ENCODE results near the gene NELFA. TPM values are rescaled to one million over a fixed set of nuclear protein-coding genes. Genes with fewer than 3 reads are reported as not detected.
A peak's percentile ranks its signal among the peaks of the same experiment; 100 is the strongest.

The NELFA gene
- total and polyA plus RNA-seq, 8 donors: 13.6 to 30.9 (median 19.1) TPM

- DNase-seq (no peak), FAIRE-seq (no peak), ATAC-seq (no peak)
- Histone ChIP-seq H3K27me3 (no peaks in the 10 kb centered on the region), H3K36me3 (peaks cover 0 to 4% (median 0%) of the 10 kb centered on the region in 3 donors), H3K4me1 (peaks cover 15 to 22% (median 18%) of the 10 kb centered on the region in 3 donors), H3K9me3 (no peaks in the 10 kb centered on the region), H3K27ac (no peak overlapping the region), H3K4me3 (no peak overlapping the region)
- no peak for TF ChIP-seq CTCF (IDR thresholded peaks at IDR 0.05)
- 93 to 97% methylated on average over 8 of the region's 8 CpGs for WGBS, 2 donors
- intact Hi-C loops (cut with DNase I): no loop called here
Measured at GRCh38 chr4:1938027-1938426, 70.7 kb downstream of the NELFA start.

- no peak for TF ChIP-seq CTCF (IDR thresholded peaks at IDR 0.05)
- WGBS, 2 donors: 95 to 96% methylated on average over 3 of the region's 3 CpGs
Measured at GRCh38 chr4:1937550-1937949, 71.2 kb downstream of the NELFA start.

GRCh38 chr4:1933700-1934099, 75.1 kb downstream of the NELFA start:
- peaks cover 0 to 7% (median 6%) of the 10 kb centered on the region in 3 donors for H3K4me1 ChIP-seq
- no peak for TF ChIP-seq CTCF (IDR thresholded peaks at IDR 0.05)
- ATAC-seq (peak; percentile 84 to 94 (median 92)), FAIRE-seq (peak; percentile 20), DNase-seq (peak in 3 of 6 donors; percentile 29 to 46 (median 43))
- H3K4me3 ChIP-seq: no peak overlapping the region
- peak overlapping the region in 3 of 4 donors; percentile 7 to 44 (median 38) for H3K27ac ChIP-seq
- no peaks in the 10 kb centered on the region for H3K9me3 ChIP-seq
- no peaks in the 10 kb centered on the region for H3K27me3 ChIP-seq
- intact Hi-C loops (cut with DNase I): no loop called here
- 36 to 40% methylated on average over 3 of the region's 3 CpGs for WGBS, 2 donors
- H3K36me3 ChIP-seq: no peaks in the 10 kb centered on the region

More at GRCh38 chr4:1937550-1937949, 71.2 kb downstream of the NELFA start:
- Histone ChIP-seq H3K36me3 (no peaks in the 10 kb centered on the region), H3K9me3 (no peaks in the 10 kb centered on the region), H3K27me3 (no peaks in the 10 kb centered on the region), H3K4me1 (peaks cover 16 to 22% (median 21%) of the 10 kb centered on the region in 3 donors), H3K27ac (no peak overlapping the region), H3K4me3 (no peak overlapping the region)
- ATAC-seq: no peak
- no peak for DNase-seq
- FAIRE-seq: no peak
- intact Hi-C loops (cut with DNase I): no loop called here

GRCh38 chr4:1932736-1933135, 76.0 kb downstream of the NELFA start:
- H3K36me3 ChIP-seq: no peaks in the 10 kb centered on the region
- DNase-seq (peak in 1 of 6 donors; percentile 38), FAIRE-seq (no peak), ATAC-seq (peak in 3 of 4 donors; percentile 18 to 28 (median 20))
- TF ChIP-seq CTCF (IDR thresholded peaks at IDR 0.05): no peak
- H3K27ac ChIP-seq: peak overlapping the region in 1 of 4 donors; percentile 7
- WGBS, 2 donors: 86 to 88% methylated on average over 13 of the region's 13 CpGs
- no peak overlapping the region for H3K4me3 ChIP-seq
- H3K27me3 ChIP-seq: no peaks in the 10 kb centered on the region
- no peaks in the 10 kb centered on the region for H3K9me3 ChIP-seq
- intact Hi-C loops (cut with DNase I): no loop called here
- peaks cover 0 to 6% (median 6%) of the 10 kb centered on the region in 3 donors for H3K4me1 ChIP-seq

Small RNA genes lying within 50 kb of the gene (microRNA-seq; reads per million reads assigned to microRNA genes)
- 0.29 to 0.77 reads per million in 2 donors for gene MIR943

Other genes starting within 250 kb of the NELFA start
- gene FGFR3, start 215.7 kb downstream of the NELFA start, total RNA-seq: 10 to 100 TPM; 40.4 to 88.3 (median 53.5) TPM
- 100 to 1,000 TPM; 163 to 300 TPM for gene FGFR3, start 215.7 kb downstream of the NELFA start, polyA plus RNA-seq
- gene LETM1, start 152.8 kb downstream of the NELFA start, total RNA-seq: 10 to 100 TPM; 13.0 to 22.6 (median 19.3) TPM
- gene LETM1, start 152.8 kb downstream of the NELFA start, polyA plus RNA-seq: 10 to 100 TPM; 13.7 to 28.0 TPM
- 10 to 100 TPM; 20.0 to 36.6 (median 23.8) TPM for gene NSD2, start 137.6 kb downstream of the NELFA start, total RNA-seq
- gene NSD2, start 137.6 kb downstream of the NELFA start, polyA plus RNA-seq: 10 to 100 TPM; 11.7 to 14.2 TPM
- 1 to 10 TPM; 3.0 to 6.1 (median 3.8) TPM for gene NAT8L, start 50.4 kb upstream of the NELFA start, total RNA-seq
- gene NAT8L, start 50.4 kb upstream of the NELFA start, polyA plus RNA-seq: 1 to 10 TPM; 6.3 to 7.2 TPM
- gene HAUS3, start 233.1 kb upstream of the NELFA start, total RNA-seq: 1 to 10 TPM; 4.1 to 7.9 (median 5.7) TPM
- gene HAUS3, start 233.1 kb upstream of the NELFA start, polyA plus RNA-seq: 1 to 10 TPM; 8.5 to 9.6 TPM
- 1 to 10 TPM in 5 of 6 donors, under 1 TPM in 1; 0.95 to 2.3 (median 1.9) TPM for gene POLN, start 233.1 kb upstream of the NELFA start, total RNA-seq
- 1 to 10 TPM; 2.5 to 3.6 TPM for gene POLN, start 233.1 kb upstream of the NELFA start, polyA plus RNA-seq